ENCODE data around the gene ELN. TPM values are rescaled to one million over a fixed set of nuclear protein-coding genes. Genes with fewer than 3 reads are reported as not detected.

The ELN gene
- total and polyA plus RNA-seq, 9 donors: 13.2 to 51.5 (median 38.1) TPM

DNA sequence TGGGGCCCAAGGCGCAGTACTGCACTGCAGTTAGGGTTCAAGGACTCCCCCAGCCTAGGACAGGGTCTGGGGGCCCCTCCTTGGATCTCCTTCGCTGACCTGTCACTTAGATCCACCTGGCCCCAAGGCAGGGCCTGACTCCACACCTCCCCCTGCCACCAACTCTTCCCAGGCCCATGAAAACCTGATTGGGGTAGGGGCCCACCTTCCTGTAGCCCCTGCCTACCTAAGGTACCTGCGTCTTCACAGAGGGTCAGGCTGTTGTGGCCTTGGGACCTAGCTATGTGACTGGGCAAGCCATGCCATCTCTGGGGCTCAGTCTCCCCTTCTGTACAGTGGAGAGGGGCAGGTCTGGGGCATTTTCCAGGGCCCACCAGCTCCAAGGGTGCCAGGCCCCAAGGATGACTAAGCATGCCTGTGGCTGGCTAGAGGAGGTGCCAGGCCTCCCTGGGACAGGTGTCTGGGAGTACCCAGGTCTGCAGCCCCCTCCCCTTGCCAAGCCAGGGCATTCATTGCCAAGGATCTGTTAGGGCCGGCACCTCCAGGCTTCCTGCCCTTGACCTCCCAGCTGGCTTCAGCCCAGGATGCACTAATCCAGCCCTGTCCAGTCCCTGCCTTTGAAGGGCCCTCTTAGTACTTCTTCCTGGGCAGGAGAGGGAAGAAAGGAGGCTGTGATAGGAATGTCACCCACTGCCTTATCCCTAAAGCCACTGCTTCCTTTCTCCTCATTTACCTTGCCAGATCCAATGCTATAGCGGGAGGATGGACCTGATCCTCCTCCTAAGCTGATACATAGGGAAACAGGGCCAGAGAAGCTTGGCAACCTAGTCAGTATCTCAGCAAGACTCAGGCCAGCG is 57.0 kb downstream of the ELN start:
- no peaks in the 10 kb centered on the region for H3K27me3 ChIP-seq
- peak overlapping the region; percentile 84 for H3K4me3 ChIP-seq
- peak overlapping the region; percentile 12 to 51 for H3K27ac ChIP-seq
- peak in 4 of 5 donors; percentile 36 to 58 (median 51) for DNase-seq
- TF ChIP-seq, protein P1, sequence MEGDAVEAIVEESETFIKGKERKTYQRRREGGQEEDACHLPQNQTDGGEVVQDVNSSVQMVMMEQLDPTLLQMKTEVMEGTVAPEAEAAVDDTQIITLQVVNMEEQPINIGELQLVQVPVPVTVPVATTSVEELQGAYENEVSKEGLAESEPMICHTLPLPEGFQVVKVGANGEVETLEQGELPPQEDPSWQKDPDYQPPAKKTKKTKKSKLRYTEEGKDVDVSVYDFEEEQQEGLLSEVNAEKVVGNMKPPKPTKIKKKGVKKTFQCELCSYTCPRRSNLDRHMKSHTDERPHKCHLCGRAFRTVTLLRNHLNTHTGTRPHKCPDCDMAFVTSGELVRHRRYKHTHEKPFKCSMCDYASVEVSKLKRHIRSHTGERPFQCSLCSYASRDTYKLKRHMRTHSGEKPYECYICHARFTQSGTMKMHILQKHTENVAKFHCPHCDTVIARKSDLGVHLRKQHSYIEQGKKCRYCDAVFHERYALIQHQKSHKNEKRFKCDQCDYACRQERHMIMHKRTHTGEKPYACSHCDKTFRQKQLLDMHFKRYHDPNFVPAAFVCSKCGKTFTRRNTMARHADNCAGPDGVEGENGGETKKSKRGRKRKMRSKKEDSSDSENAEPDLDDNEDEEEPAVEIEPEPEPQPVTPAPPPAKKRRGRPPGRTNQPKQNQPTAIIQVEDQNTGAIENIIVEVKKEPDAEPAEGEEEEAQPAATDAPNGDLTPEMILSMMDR (IDR thresholded peaks at IDR 0.05): no peak
- TF ChIP-seq POLR2A (IDR thresholded peaks at IDR 0.05): no peak
- no peak for TF ChIP-seq EP300 (IDR thresholded peaks at IDR 0.05)
- WGBS, 3 donors: 47 to 59% (median 51%) methylated on average over 6 of the region's 6 CpGs
- H3K36me3 ChIP-seq: no peaks in the 10 kb centered on the region
- H3K4me1 ChIP-seq (ENCODE audit: insufficient read depth): peaks cover 6% of the 10 kb centered on the region
- no peaks in the 10 kb centered on the region for H3K9me3 ChIP-seq
- intact Hi-C loops (cut with DNase I): loop anchor here in 1 of 4 donors (10.0 kb wide), 1 partner anchor 90 kb away; the partner anchor contains the start of gene EIF4H

DNA sequence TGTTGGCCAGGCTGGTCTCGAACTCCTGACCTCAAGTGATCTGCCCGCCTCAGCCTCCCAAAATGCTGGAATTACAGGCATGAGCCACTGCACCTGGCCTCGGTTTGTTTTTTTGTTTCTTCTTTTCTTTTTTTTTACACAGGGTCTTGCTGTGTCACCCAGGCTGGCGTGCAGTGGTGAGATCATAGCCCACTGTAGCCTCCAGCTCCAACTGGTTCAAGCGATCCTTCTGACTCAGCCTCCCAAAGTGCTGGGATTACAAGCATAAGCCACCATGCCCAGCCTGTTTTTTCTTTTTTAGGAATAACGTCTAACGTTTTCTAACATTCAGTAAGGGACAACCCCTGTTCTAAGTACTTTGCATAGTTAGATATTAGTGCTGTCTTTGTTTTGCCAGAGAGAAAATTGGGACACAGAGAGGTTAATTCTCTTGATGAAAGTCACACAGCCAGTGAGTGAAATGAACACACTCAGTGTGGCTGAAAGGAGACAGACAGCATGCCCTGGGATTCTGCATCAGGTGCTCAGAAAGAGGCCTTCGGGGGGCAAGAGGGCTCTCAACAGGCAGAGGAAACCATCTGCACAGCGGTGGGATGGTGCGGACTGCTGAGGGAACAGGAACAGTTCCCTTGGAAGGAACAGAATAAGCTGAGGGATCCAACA is 59.9 kb downstream of the ELN start:
- Histone ChIP-seq H3K4me1 (ENCODE audit: insufficient read depth) (peaks cover 12% of the 10 kb centered on the region), H3K36me3 (no peaks in the 10 kb centered on the region), H3K9me3 (no peaks in the 10 kb centered on the region), H3K4me3 (no peak overlapping the region), H3K27me3 (no peaks in the 10 kb centered on the region), H3K27ac (no peak overlapping the region)
- 90 to 93% (median 91%) methylated on average over 10 of the region's 10 CpGs for whole genome bisulfite sequencing, 3 donors
- TF ChIP-seq, protein P1 (IDR thresholded peaks at IDR 0.05): no peak
- intact Hi-C loops (cut with DNase I): loop anchor here in 1 of 4 donors (10.0 kb wide), 1 partner anchor 87 kb away; the partner anchor contains the start of gene EIF4H
- no peak for DNase-seq

DNA sequence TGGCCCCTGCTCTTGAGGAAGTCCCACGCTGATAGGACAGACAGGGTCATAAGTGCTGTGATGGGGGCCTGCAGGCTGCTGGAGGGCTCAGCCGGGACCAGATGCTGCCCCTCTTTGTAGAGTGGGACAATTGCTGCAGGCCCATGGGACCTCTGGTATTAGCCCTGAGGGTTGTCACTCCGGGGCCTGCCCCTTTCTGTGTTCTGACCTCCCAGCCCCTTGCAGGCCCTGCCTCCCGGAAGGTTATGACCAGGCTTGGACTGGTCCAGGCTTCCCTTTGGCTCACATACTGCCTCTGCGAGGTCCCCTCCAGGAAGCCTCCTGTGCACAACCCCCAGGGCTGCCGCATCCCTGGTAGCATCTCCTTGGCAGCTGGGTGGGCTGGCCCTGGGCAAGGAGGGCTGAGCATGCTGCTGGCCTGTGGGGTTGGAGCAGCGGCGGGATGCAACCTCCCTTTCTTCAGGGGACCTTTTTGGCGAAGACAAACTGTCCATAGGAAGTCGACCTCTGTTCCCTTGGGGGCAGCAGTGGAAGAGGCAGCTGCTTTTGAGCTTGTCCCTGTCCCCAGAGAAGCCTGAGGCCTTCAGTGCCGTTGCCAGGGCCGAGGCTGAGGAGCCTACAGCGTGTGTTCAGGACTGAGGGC is 64.5 kb downstream of the ELN start:
- peak overlapping the region; percentile 36 to 37 for H3K27ac ChIP-seq
- H3K9me3 ChIP-seq: no peaks in the 10 kb centered on the region
- 51 to 73% (median 62%) methylated on average over 10 to 13 of the region's 13 CpGs for WGBS, 3 donors
- TF ChIP-seq, protein P1 (IDR thresholded peaks at IDR 0.05): no peak
- no peak for TF ChIP-seq POLR2A (IDR thresholded peaks at IDR 0.05)
- no peak for TF ChIP-seq EP300 (IDR thresholded peaks at IDR 0.05)
- peak in 1 of 5 donors; percentile 40 for DNase-seq
- H3K36me3 ChIP-seq: no peaks in the 10 kb centered on the region
- intact Hi-C loops (cut with DNase I): no loop called here
- peaks cover 16% of the 10 kb centered on the region for H3K4me1 ChIP-seq (ENCODE audit: insufficient read depth)
- H3K27me3 ChIP-seq: no peaks in the 10 kb centered on the region
- H3K4me3 ChIP-seq: no peak overlapping the region

DNA sequence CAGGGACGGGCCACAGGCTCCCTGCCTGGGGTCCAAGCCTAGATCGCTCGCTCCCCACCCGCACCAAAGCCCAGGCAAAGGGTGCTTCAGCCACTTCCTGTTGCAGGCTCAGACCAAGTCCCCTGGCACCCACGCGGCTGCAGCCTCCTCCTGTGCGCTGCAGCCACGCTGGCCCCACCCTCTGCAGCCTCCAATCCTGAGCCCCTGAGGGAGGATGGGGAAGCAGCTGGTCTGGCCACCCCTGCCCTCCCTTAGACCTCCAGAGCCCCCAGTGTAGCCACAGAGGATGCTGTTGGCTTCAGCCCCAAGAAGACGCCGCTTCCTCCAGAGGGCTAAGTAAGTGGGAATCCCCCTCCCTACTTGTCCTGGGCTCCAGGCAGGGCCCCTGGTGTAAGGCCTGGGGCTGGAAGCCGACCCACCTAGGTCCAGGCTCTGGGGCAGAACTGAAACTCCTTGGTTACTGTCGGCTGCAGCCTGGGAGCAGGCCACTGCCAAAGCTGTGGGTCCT is 65.0 kb downstream of the ELN start:
- TF ChIP-seq POLR2A (IDR thresholded peaks at IDR 0.05) (no peak), EP300 (IDR thresholded peaks at IDR 0.05) (no peak)
- TF ChIP-seq, protein P1 (IDR thresholded peaks at IDR 0.05): no peak
- Histone ChIP-seq H3K4me1 (ENCODE audit: insufficient read depth) (peaks cover 16% of the 10 kb centered on the region), H3K9me3 (no peaks in the 10 kb centered on the region), H3K27me3 (no peaks in the 10 kb centered on the region), H3K4me3 (no peak overlapping the region), H3K27ac (peak overlapping the region in 1 of 2 donors; percentile 37), H3K36me3 (no peaks in the 10 kb centered on the region)
- whole genome bisulfite sequencing, 3 donors: 28 to 49% (median 49%) methylated on average over 8 to 12 of the region's 12 CpGs
- DNase-seq: peak; percentile 32 to 60 (median 51)
- intact Hi-C loops (cut with DNase I): no loop called here
